Fibroblast of lung (primary cell): ENCODE results near the gene FAM3D. TPM values are rescaled to one million over a fixed set of nuclear protein-coding genes. Genes with fewer than 3 reads are reported as not detected.
"Not testable (repeated sequence)": the region's sequence is repeated elsewhere in the genome, so short reads cannot be mapped to it uniquely, and the experiment has no call there.

ENCODE experiments used
- DNase-seq, 2 donors: peaks; one replicate each; pipeline versions ENCODE4 v3.0.0 to v3.0.0-alpha.2; 2010; ENCODE audit warnings: low read depth in 2 of 2
- H2AFZ ChIP-seq: 2 replicates; pipeline ENCODE4 v1.5.1; 2012; ENCODE audit warnings: low read length, control low read depth, inconsistent platforms
- H3K27ac ChIP-seq: 2 replicates; pipeline ENCODE4 v1.5.1; 2011; ENCODE audit warnings: low read length, control low read depth; ENCODE audit not compliant: insufficient read depth
- H3K27me3 ChIP-seq: 2 replicates; pipeline ENCODE4 v1.5.1; 2011; ENCODE audit warnings: mild to moderate bottlenecking, low read length; ENCODE audit not compliant: control insufficient read depth, insufficient read depth
- H3K36me3 ChIP-seq: 2 replicates; pipeline ENCODE4 v1.5.1; 2011; ENCODE audit warnings: low read length; ENCODE audit not compliant: control insufficient read depth, insufficient read depth
- H3K4me1 ChIP-seq: 2 replicates; pipeline ENCODE4 v1.5.1; 2011; ENCODE audit warnings: low read length; ENCODE audit not compliant: control insufficient read depth, insufficient read depth; ENCODE audit errors: extremely low read depth
- H3K4me2 ChIP-seq: 2 replicates; pipeline ENCODE4 v1.5.1; 2011; ENCODE audit warnings: low read length, control low read depth; ENCODE audit not compliant: insufficient read depth; ENCODE audit errors: extremely low read depth
- H3K4me3 ChIP-seq, 4 experiments: fragments of 200-600 bp in 1 of 4; sonication (generic) in 1 of 4; replicated peaks in 1 of 4; 2 replicates each; pipeline ENCODE4 v1.5.1; 2011 to 2016; ENCODE audit warnings: low read length in 4 of 4, low read depth in 3 of 4, mild to moderate bottlenecking in 3 of 4, control low read depth in 2 of 4, inconsistent platforms in 1 of 4, mixed read lengths in 1 of 4; ENCODE audit not compliant: insufficient read depth in 1 of 4; ENCODE audit errors: control extremely low read depth in 1 of 4
- H3K79me2 ChIP-seq: 2 replicates; pipeline ENCODE4 v1.5.1; 2012; ENCODE audit warnings: mild to moderate bottlenecking, low read length, inconsistent platforms; ENCODE audit not compliant: control insufficient read depth, insufficient read depth
- H3K9ac ChIP-seq: 2 replicates; pipeline ENCODE4 v1.5.1; 2011; ENCODE audit warnings: mild to moderate bottlenecking, low read length, control low read depth; ENCODE audit not compliant: insufficient read depth
- H3K9me3 ChIP-seq: 2 replicates; pipeline ENCODE4 v1.5.1; 2012; ENCODE audit warnings: low read depth, low read length; ENCODE audit not compliant: control insufficient read depth, insufficient read depth
- H4K20me1 ChIP-seq: 2 replicates; pipeline ENCODE4 v1.5.1; 2011; ENCODE audit warnings: low read length; ENCODE audit not compliant: control insufficient read depth, insufficient read depth; ENCODE audit errors: extremely low read depth
- EZH2 ChIP-seq: IDR thresholded peaks from 2 replicates; pipeline ENCODE4 v1.5.1; 2012; ENCODE audit warnings: low read length, control low read depth, mild to moderate bottlenecking; ENCODE audit errors: missing control alignments
- polyA minus RNA-seq: library from RNA; depleted of rRNA, polyadenylated mRNA; stranded (reverse); fragments of >200 nt; gene quantifications from 2 replicates; pipeline ENCODE4 v1.2.3, GENCODE V29; 2011; ENCODE audit warnings: low replicate concordance
- polyA plus RNA-seq, 2 donors: library from polyadenylated mRNA; depleted of rRNA in 1 of 2; stranded (reverse) in 1 of 2; unstranded in 1 of 2; fragments of >200 nt; gene quantifications; 2 replicates each; pipeline ENCODE4 v1.2.1, GENCODE V29; 2011 to 2012; ENCODE audit warnings: missing spikeins in 1 of 2
- total RNA-seq: library from RNA; depleted of rRNA; stranded (reverse); fragments of >200 nt; gene quantifications from 2 replicates; pipeline ENCODE4 v1.2.1, GENCODE V29; 2014
- TF ChIP-seq, protein P1 (sequence below), 2 donors: IDR thresholded peaks in 1 of 2; conservative IDR thresholded peaks in 1 of 2; 1 replicate in 1 of 2; 2 replicates in 1 of 2; pipeline ENCODE4 v1.5.1; 2011 to 2012; ENCODE audit warnings: low read length in 2 of 2, control low read depth in 1 of 2, inconsistent platforms in 1 of 2, low read depth in 1 of 2, mild to moderate bottlenecking in 1 of 2

Gene FAM3D
- total RNA-seq (not detected in 2 replicates), polyA plus RNA-seq (not detected in 2 replicates), polyA minus RNA-seq (not detected in 2 replicates)
- not detected in 2 replicates for polyA plus RNA-seq (2012)

- no peaks in the 10 kb centered on the region for H3K9me3 ChIP-seq
- no peaks in the 10 kb centered on the region for H3K79me2 ChIP-seq
- H3K4me2 ChIP-seq: no peak within 1 kb of the TSS
- H3K36me3 ChIP-seq: no peaks in the 10 kb centered on the region
- no peak for TF ChIP-seq EZH2
- TF ChIP-seq, protein P1, sequence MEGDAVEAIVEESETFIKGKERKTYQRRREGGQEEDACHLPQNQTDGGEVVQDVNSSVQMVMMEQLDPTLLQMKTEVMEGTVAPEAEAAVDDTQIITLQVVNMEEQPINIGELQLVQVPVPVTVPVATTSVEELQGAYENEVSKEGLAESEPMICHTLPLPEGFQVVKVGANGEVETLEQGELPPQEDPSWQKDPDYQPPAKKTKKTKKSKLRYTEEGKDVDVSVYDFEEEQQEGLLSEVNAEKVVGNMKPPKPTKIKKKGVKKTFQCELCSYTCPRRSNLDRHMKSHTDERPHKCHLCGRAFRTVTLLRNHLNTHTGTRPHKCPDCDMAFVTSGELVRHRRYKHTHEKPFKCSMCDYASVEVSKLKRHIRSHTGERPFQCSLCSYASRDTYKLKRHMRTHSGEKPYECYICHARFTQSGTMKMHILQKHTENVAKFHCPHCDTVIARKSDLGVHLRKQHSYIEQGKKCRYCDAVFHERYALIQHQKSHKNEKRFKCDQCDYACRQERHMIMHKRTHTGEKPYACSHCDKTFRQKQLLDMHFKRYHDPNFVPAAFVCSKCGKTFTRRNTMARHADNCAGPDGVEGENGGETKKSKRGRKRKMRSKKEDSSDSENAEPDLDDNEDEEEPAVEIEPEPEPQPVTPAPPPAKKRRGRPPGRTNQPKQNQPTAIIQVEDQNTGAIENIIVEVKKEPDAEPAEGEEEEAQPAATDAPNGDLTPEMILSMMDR (conservative IDR thresholded peaks at IDR 0.05 in 1 of 2, IDR thresholded peaks at IDR 0.05 in 1 of 2; ENCODE audit: low read depth in 1 of 2, low read length in 2 of 2): no peak
- peaks cover 3% of the 10 kb centered on the region for H3K27me3 ChIP-seq
- DNase-seq: no peak
- no peak within 1 kb of the TSS for H3K4me3 ChIP-seq
- no peaks in the 10 kb centered on the region for H4K20me1 ChIP-seq
- H3K4me1 ChIP-seq: no peaks in the 10 kb centered on the region
- H3K27ac ChIP-seq: no peak within 1 kb of the TSS
- no peak within 1 kb of the TSS for H2AFZ ChIP-seq
- no peak within 1 kb of the TSS for H3K9ac ChIP-seq
Observed at GRCh38 chr3:58666683-58667082, at the start of gene FAM3D. TSS of gene FAM3D (minus strand) at chr3:58666774. CDS start at chr3:58655563, 11,211 bp downstream.

GRCh38 chr3:58713715-58714401, 47.3 kb upstream of the FAM3D start:
- no peak overlapping the region for H2AFZ ChIP-seq
- no peak overlapping the region for H3K27ac ChIP-seq
- H3K36me3 ChIP-seq: no peaks in the 10 kb centered on the region
- no peaks in the 10 kb centered on the region for H4K20me1 ChIP-seq
- DNase-seq: no peak
- H3K4me3 ChIP-seq: no peak overlapping the region
- H3K27me3 ChIP-seq: no peaks in the 10 kb centered on the region
- no peaks in the 10 kb centered on the region for H3K79me2 ChIP-seq
- TF ChIP-seq, protein P1 (conservative IDR thresholded peaks at IDR 0.05 in 1 of 2, IDR thresholded peaks at IDR 0.05 in 1 of 2; ENCODE audit: low read depth in 1 of 2, low read length in 2 of 2): no peak
- TF ChIP-seq EZH2: no peak
- H3K4me2 ChIP-seq: no peak overlapping the region
- H3K9ac ChIP-seq: no peak overlapping the region
- H3K9me3 ChIP-seq: no peaks in the 10 kb centered on the region
- no peaks in the 10 kb centered on the region for H3K4me1 ChIP-seq

- Histone ChIP-seq H3K9me3 (no peaks in the 10 kb centered on the region), H3K27me3 (no peaks in the 10 kb centered on the region), H3K36me3 (no peaks in the 10 kb centered on the region), H3K27ac (no peak overlapping the region), H3K9ac (no peak overlapping the region), H3K79me2 (no peaks in the 10 kb centered on the region), H3K4me1 (no peaks in the 10 kb centered on the region), H3K4me2 (no peak overlapping the region), H2AFZ (no peak overlapping the region), H3K4me3 (no peak overlapping the region), H4K20me1 (no peaks in the 10 kb centered on the region)
- TF ChIP-seq, protein P1 (conservative IDR thresholded peaks at IDR 0.05 in 1 of 2, IDR thresholded peaks at IDR 0.05 in 1 of 2; ENCODE audit: low read depth in 1 of 2, low read length in 2 of 2): no peak
- no peak for TF ChIP-seq EZH2
- no peak for DNase-seq
Observed at GRCh38 chr3:58711871-58712270, 45.3 kb upstream of the FAM3D start.

- DNase-seq: not testable (repeated sequence)
Observed at GRCh38 chr3:58708983-58709382, 42.4 kb upstream of the FAM3D start.

More at GRCh38 chr3:58708983-58709382, 42.4 kb upstream of the FAM3D start:
- not testable (repeated sequence) for H3K36me3 ChIP-seq, H3K79me2 ChIP-seq, H3K27me3 ChIP-seq, H4K20me1 ChIP-seq, H2AFZ ChIP-seq, H3K4me1 ChIP-seq, H3K27ac ChIP-seq, H3K9me3 ChIP-seq, H3K4me2 ChIP-seq, H3K9ac ChIP-seq, H3K4me3 ChIP-seq
